ENCODE results near the gene UBQLN4. TPM values are rescaled to one million over a fixed set of nuclear protein-coding genes. Genes with fewer than 3 reads are reported as not detected.
A peak's percentile ranks its signal among the peaks of the same experiment; 100 is the strongest.

The UBQLN4 gene
- total and polyA plus RNA-seq, 9 of the 15 experiments (the other 6 are each of a cell fraction or from before 2014, with no cell fraction given) = 13.5 to 65.5 (median 37.0) TPM

DNA sequence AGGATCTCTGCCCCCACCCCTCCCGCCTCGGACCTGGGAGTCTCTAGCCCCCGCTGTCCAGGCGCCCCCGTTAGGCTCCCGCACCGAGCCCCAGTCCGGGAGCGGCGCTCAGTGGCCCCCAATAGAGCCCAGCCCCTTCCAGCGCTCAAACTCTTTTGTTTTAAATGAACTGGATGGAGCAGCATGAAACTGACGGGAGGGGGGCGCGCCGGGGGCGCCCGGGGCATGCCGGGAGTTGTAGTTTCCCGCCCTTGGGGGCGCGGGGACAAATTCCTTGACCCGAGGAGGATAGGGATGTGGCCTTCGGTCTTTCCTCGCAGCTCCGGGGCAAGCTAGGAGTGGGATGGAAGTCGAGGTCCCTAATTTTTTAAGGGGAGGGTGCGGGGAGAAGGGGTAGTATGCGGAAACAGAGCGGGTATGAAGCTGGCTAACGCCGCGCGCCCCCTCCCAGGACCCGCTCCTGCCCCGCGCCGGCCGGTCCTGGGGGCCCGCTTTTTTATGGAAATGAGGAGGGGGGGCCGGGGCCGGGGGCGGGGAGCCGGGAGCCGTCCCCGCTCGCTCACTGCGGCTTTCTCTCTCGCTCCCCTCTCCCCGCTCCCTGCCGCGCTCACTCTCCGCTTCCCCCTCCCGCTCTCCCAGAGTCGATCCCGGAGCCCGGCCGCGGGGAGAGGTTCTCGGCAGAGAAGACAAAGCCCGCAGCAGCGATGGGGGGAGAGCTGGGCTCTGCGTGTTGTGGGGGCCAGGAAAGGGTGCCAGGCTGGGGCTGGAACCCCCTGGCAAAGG is 28.9 kb upstream of the UBQLN4 start, which contains the start of gene MEX3A (continued):
- TF ChIP-seq HOXB6 (CRISPR knock-in tag; IDR thresholded peaks at IDR 0.05; ENCODE audit: borderline replicate concordance) (no peak), FOXK1 (CRISPR knock-in tag; IDR thresholded peaks at IDR 0.05; ENCODE audit: borderline replicate concordance) (no peak), GATA2 (CRISPR knock-in tag; IDR thresholded peaks at IDR 0.05) (no peak), YBX1 (IDR thresholded peaks at IDR 0.05) (no peak), NFATC3 (IDR thresholded peaks at IDR 0.05) (no peak), LEF1 (IDR thresholded peaks at IDR 0.05) (no peak), EP400 (IDR thresholded peaks at IDR 0.05) (peak; percentile 55; the same call in 1 of the 2 replicates), SRF (CRISPR knock-in tag; IDR thresholded peaks at IDR 0.05) (no peak), NEUROD1 (IDR thresholded peaks at IDR 0.05; ENCODE audit: borderline replicate concordance, low read depth, low read length, partially characterized antibody) (no peak), ZNF668 (CRISPR knock-in tag; IDR thresholded peaks at IDR 0.05) (no peak), CHD1 (IDR thresholded peaks at IDR 0.05; ENCODE audit: low read length) (no peak), ARID4B (CRISPR knock-in tag; IDR thresholded peaks at IDR 0.05) (peak; percentile 72), TAL1 (IDR thresholded peaks at IDR 0.05) (no peak), DACH1 (IDR thresholded peaks at IDR 0.05; ENCODE audit: partially characterized antibody) (no peak), FIP1L1 (IDR thresholded peaks at IDR 0.05; ENCODE audit: low read depth, low read length, poor library complexity, severe bottlenecking) (no peak)
- TF ChIP-seq, protein P1, sequence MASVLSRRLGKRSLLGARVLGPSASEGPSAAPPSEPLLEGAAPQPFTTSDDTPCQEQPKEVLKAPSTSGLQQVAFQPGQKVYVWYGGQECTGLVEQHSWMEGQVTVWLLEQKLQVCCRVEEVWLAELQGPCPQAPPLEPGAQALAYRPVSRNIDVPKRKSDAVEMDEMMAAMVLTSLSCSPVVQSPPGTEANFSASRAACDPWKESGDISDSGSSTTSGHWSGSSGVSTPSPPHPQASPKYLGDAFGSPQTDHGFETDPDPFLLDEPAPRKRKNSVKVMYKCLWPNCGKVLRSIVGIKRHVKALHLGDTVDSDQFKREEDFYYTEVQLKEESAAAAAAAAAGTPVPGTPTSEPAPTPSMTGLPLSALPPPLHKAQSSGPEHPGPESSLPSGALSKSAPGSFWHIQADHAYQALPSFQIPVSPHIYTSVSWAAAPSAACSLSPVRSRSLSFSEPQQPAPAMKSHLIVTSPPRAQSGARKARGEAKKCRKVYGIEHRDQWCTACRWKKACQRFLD (CRISPR knock-in tag; IDR thresholded peaks at IDR 0.05) = no peak
- TF ChIP-seq, protein P2, sequence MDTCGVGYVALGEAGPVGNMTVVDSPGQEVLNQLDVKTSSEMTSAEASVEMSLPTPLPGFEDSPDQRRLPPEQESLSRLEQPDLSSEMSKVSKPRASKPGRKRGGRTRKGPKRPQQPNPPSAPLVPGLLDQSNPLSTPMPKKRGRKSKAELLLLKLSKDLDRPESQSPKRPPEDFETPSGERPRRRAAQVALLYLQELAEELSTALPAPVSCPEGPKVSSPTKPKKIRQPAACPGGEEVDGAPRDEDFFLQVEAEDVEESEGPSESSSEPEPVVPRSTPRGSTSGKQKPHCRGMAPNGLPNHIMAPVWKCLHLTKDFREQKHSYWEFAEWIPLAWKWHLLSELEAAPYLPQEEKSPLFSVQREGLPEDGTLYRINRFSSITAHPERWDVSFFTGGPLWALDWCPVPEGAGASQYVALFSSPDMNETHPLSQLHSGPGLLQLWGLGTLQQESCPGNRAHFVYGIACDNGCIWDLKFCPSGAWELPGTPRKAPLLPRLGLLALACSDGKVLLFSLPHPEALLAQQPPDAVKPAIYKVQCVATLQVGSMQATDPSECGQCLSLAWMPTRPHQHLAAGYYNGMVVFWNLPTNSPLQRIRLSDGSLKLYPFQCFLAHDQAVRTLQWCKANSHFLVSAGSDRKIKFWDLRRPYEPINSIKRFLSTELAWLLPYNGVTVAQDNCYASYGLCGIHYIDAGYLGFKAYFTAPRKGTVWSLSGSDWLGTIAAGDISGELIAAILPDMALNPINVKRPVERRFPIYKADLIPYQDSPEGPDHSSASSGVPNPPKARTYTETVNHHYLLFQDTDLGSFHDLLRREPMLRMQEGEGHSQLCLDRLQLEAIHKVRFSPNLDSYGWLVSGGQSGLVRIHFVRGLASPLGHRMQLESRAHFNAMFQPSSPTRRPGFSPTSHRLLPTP (IDR thresholded peaks at IDR 0.05; ENCODE audit: borderline replicate concordance, extremely low read depth, insufficient read length) = no peak
